Activated naive CD4-positive, alpha-beta T cell treated with Interleukin-2 at 50 U/mL for 16 hours (primary cell): ENCODE data around the gene MAB21L3.

Source experiments
- DNase-seq: peaks from one replicate; pipeline ENCODE4 v3.0.0-alpha.2; 2020

The MAB21L3 gene

DNA sequence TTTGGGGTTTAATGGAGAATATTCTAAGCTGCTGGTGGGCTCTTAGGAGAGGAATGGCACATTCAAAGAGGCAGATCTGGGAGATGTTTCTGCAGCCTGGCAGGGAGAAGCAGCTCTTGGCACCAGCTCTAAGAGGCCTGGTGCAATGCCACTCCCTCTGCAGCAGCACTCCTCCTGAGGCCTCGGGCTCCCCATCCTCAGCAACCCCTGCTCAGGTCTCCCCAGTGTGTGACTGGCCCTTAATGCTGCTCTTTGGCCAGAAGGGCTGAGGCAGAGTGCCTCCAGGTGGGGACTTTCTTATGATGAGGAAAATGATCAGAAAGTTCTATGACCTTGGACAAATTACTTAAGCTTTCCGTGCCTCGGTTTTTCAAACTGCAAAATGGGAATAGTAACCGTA is 55.5 kb downstream of the MAB21L3 start:
- DNase-seq = no peak

DNA sequence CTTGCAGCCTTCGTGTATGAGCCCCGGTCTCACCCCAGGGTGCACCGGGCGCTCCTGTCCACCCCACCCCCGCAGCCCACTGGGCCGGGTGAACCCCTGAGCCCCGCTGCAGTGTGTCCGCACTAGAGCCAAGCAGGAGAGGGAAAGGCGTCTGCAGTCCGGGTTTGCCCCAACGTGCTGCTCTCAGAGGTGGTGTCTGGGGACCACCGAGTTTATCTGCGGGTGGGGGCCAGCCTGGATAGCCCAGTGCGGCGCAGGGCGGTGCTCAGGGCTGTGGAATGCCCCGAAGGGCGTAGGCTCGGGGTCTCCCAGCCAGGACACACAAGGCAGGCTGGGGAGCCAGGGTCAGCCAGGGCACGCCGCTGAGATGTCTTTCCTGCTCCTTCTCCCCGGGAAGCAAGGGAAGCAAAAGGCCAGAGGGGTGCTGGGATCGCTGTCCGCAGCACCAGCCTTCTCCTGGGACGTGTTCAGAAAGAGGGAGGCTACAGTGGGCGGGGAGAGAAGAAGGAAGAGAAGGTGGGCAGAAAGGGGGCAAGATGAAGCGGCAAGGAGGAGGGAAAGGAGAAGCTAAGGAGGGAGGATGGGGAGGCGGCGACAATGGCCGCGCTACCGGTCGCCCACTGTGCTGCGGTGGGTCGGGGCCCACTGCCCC is 56.6 kb downstream of the MAB21L3 start:
- DNase-seq = no peak

DNA sequence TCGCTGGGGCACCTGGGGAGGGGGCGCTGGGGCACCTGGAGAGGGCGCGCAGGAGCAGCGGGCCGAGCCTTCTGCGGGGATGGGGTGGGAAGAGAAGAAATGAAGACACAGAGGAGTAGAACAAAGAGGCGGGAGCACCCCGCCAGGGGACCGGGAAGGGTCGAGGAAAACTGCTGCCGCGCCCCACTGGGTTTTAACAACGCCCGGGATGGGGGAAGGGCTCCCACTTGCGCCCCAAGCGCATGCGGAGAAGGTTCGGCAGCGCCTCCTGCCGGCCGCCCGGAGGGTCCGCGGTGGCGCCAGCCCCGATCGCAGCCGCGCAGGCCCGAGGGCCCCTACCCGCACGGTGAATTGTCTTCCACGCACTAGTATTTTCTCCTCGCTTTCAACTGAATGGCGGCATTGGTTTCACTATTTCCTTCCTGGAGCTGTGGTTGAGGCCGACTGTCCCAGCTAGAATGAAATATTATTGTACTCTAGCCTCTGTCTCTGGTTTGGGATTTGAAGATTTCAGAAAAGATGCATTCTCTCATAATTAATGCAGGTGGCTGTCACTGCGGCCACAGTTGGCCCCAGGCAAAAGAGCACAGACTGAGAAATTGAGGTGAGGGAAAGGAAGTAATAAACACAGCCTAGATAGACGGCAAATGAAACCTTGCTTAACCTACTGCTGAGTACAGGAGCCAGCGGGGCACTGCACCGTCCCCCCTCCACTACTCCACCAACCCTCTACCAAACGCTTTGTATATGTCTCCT is 57.3 kb downstream of the MAB21L3 start:
- peak; percentile 88 for DNase-seq

DNA sequence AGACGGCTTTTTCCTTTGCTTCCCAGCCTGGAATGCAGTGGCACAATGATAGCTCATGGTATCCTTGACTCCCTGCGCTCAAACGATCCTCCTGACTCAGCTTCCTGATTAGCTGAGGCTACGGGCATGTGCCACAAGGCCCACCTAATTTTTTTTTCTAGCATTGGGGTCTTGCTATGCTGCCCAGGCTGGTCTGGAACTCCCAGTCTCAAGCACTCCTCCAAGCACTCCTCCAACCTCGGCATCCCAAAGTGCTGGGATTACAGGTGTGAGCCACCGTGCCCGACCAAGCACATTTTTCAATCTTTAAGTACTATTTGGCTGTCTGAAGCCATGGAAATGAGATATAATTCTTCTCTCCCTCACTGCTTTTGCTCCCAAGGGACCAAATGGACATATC is 58.7 kb downstream of the MAB21L3 start:
- no peak for DNase-seq

DNA sequence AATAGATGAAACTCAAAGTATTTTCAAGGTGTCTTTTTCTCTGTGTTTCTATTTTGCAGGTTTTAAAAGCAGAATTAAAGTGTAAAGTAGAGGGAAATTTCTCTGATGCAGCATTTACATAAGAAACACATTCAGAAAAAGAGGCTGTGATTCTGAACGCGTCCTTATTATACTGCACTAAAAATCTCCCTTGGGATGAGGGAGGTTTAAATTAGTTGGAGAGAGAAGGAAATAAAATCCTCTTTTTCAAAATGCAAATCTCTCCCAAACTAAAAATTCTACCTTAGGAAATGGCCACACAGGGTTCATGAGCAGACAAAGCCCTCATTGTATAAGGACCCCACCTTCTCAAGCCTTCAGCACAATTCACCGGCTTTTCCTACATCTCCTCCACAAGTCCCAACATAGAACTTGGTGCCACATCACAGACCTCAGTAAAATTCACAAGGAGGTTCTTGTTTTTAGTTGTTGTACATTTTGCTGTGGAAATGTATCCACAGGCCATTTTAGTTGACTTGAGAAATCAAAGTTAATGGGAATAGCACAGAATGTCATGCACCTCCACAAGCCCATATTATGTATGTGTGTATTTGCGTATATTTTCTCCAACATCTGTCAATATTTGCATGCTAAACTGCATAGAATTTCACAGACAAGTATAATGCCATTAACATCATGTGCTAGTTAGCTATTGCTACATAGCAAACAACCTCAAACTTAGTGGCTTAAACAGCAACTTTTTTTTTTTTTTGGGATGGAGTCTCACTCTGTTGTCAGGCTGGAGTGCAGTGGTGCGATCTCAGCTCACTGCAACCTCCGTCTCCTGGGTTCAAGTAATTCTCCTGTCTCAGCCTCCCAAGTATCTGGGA is 59.8 kb downstream of the MAB21L3 start:
- DNase-seq = no peak

DNA sequence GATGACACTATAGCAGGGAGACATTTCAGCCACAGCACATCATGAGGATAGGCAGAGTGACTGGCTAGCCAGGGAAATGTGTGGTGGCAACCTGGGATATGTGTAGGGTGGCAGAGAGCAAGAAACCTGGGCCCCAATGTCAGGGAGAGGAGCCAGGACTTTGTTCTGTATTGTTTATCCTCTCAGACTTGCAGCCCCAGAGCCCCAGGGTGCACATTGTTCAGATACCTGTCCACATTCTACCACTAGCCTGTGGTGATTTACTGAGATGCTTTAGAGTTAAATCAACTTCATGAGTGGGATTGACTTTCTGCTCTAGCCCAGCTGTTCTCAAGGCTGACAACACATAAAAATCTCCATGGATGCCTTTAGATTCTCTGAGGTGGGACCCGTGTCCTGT is 61.5 kb downstream of the MAB21L3 start:
- DNase-seq = no peak

DNA sequence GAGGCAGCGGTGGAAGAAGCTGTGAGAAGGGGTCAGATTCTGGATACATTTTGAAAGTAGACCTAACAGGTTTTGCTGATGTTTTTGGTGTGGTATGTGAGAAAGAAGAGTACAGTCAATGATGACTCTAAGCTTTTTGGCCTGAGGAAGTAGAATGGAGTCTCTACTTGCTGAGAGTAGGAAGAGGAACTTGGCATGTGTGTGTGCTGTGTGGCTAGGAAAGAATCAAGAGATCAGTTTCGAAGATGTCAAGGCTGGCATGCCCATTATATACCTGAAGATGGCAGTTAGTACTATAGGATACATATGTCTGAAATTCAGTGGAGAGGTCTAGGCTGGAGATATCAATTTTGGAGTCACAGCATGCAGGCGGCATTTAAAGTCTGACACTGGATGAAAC is 64.4 kb downstream of the MAB21L3 start:
- no peak for DNase-seq

DNA sequence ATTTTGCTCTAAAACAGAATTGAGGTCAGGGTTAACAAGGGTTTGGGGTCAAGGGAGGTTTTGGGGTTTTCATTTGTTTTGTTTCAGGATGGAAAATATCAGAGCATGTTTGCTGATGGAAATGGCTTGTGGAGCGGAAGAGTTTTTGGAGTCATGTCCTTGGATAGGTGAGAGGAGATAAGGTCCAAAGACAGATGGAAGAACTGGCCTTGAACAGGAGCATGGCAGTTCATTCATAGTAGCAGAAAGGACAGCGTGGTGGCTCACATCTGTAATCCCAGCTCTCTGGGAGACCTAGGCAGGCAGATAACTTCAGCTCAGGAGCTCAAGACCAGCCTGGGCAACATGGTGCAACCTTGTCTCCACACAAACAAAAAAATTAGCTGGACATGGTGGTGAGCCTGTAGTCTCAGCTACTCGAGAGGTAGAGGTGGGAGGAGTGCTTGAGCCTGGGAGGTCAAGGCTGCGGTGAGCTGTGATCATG is 65.1 kb downstream of the MAB21L3 start:
- DNase-seq = no peak

DNA sequence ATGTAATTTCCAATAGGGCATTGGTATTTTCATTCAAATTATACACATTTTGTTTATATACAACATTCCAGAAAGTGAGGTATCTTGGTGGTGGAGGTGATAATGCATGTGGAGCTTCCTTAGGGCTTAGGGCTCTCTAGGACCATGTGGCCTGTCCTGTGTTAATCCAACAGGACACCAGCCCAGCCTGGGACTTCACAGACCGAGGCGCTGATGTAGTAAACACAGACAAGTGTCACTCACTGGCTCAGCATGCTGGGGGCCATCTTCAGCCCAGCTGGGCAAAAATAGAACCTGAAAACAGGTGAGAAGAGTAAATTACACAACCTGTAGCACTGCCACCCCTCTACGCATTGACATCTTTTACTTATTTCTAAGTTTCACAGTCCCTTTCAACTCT is 66.7 kb downstream of the MAB21L3 start:
- DNase-seq = no peak

DNA sequence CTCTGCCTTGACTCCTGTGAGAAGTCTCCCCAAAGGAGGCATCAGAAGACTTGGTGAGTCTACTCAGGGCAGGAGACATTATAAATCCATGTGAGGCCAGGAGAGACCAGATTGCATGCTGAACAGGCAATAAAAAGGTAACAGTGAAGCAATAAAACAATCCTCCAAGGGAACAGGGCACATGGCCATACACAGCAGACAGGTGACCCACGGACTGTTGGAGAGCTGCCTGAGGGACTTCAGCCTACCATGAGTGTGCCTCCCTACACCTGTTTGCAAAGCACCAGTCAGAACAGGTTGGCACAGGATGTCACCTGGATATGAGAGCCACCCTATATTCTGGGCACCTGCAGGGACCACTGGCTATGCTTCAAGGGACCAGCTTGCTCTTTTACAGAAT is 67.6 kb downstream of the MAB21L3 start:
- no peak for DNase-seq

DNA sequence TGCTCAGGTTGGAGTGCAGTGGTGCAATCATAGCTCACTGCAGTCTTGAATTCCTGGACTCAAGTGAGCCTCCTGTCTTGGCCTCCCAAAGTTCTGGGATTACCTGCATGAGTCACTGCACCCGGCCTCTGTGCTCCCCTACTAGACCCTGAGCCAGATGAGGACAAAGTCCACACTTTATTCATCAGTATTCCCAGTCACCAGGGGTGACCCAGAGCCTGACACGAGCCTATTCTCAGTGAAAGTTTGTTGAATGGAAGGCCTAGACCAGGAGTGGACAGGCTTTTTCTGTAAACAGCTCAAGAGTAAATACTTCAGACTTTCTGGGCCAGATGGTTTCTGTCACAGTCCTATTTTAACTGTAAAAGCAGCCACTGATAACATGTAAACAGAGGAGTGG is 68.2 kb downstream of the MAB21L3 start:
- DNase-seq = no peak

DNA sequence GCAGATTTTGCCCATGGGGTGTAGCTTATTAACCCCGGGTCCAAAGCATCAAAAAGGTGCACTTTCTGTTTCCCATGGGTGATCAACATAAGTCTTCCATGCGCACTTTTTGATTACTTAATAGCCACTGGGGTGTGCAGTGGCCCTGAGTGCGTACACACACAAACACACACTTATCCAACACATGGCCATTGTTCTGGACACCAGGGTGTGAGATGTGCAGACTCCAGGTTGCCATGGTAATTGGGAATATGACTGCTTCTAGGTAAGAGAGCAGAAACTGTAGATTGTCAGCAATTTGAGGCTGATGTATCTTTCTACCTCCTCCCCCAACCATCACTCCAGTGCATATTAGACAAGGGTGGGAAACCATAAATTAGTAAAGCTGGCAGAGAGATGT is 68.8 kb downstream of the MAB21L3 start:
- DNase-seq = no peak

DNA sequence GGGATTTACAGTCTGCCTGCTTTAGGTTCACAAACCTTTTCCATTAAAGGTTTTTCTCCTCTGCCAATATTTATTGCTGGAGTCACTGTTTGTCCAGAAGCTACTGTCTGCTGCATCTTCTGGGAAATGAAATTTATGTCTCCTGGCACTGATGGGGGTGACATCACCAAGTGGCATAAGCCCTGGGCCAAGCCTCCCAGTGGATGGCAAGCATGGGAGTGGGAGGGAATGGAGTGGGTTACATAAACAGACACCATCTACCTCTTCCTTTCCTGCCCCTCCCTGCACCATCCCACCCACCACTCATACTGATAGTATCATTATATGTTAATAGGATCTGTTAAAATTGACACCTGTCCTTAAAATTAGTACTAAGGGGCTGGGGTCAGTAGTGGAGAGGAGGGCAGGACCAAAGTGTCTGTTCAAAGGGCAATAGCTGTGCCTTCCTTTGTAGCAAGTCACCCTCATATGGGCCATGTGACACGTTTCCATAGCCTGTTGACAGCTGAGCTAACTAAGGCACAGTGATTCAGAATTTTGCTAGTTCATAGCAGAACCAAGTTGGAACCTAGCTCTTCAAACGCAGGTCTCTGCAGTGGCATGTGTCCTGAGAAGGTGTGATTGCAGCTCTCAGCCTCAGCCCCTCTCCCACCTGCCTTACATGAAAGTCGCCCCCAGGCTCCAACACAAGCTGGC is 71.0 kb downstream of the MAB21L3 start:
- DNase-seq = no peak
